Mesothelial cell of epicardium (in vitro differentiated cells): ENCODE results near the gene RPL35. TPM values are rescaled to one million over a fixed set of nuclear protein-coding genes. Genes with fewer than 3 reads are reported as not detected.

Source experiments
- DNase-seq, 2 experiments: peaks; one replicate each; pipeline ENCODE4 v3.0.0; 2021; ENCODE audit warnings: low spot score in 2 of 2; ENCODE audit not compliant: unreplicated experiment in 2 of 2
- H3K27ac Mint-ChIP-seq: 2 replicates; pipeline ENCODE4 v1.8.0; 2021; ENCODE audit warnings: mixed read lengths
- H3K27me3 Mint-ChIP-seq: 2 replicates; pipeline ENCODE4 v1.8.0; 2021; ENCODE audit warnings: low read depth, mixed read lengths
- H3K36me3 Mint-ChIP-seq: 2 replicates; pipeline ENCODE4 v1.8.0; 2021; ENCODE audit warnings: mixed read lengths
- H3K4me1 Mint-ChIP-seq: 2 replicates; pipeline ENCODE4 v1.8.0; 2021; ENCODE audit warnings: mixed read lengths
- H3K4me3 Mint-ChIP-seq: 2 replicates; pipeline ENCODE4 v1.8.0; 2021; ENCODE audit warnings: mild to moderate bottlenecking, moderate library complexity, mixed read lengths
- H3K9me3 Mint-ChIP-seq: 2 replicates; pipeline ENCODE4 v1.8.0; 2021; ENCODE audit warnings: mixed read lengths
- total RNA-seq: library from RNA; stranded (reverse); gene quantifications from 3 replicates; pipeline ENCODE4 v1.2.1, GENCODE V29; 2021
- TF ChIP-seq, protein P1 (sequence below): fragments of 200-600 bp; sonication (generic); IDR thresholded peaks from one replicate; pipeline ENCODE4 v1.5.0; 2021; ENCODE audit warnings: antibody characterized with exemption; ENCODE audit not compliant: unreplicated experiment

Gene RPL35
- total RNA-seq, 1 donor from 2014 or later: 1,103 TPM

DNA sequence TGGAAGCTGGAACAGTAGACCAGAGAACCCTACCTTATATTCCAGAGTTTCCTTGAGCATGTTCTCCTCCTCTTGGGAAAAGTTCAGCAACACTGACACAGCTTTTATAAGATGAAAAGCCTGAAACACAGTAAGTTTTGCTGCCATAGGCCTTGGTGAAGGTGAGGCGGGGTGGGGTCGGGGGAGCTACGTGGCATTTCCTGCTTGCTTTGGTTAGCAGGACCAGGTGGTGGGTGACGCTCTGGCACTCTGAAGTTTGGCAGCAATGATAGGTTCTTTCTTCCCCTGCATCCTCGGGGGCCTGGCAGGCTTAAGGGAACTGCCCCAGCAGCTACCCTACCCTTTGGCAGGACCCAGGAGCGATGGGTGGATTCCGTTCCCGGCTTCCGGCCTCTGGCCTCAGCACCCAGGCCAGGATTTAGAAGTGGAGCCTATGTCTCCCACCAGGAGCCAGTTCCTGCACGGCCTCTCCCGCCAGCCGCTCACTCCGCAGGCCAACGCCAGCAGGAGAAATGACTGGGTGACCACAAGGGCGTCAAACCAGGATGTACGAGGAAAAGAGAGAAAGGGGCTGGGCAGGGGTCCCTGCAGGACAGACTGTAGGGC, 19.5 kb upstream of the RPL35 start:
- no peaks in the 10 kb centered on the region for H3K9me3 Mint-ChIP-seq
- TF ChIP-seq, protein P1, sequence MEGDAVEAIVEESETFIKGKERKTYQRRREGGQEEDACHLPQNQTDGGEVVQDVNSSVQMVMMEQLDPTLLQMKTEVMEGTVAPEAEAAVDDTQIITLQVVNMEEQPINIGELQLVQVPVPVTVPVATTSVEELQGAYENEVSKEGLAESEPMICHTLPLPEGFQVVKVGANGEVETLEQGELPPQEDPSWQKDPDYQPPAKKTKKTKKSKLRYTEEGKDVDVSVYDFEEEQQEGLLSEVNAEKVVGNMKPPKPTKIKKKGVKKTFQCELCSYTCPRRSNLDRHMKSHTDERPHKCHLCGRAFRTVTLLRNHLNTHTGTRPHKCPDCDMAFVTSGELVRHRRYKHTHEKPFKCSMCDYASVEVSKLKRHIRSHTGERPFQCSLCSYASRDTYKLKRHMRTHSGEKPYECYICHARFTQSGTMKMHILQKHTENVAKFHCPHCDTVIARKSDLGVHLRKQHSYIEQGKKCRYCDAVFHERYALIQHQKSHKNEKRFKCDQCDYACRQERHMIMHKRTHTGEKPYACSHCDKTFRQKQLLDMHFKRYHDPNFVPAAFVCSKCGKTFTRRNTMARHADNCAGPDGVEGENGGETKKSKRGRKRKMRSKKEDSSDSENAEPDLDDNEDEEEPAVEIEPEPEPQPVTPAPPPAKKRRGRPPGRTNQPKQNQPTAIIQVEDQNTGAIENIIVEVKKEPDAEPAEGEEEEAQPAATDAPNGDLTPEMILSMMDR: no peak
- H3K4me3 Mint-ChIP-seq: no peak overlapping the region
- no peak for DNase-seq
- no peak overlapping the region for H3K27ac Mint-ChIP-seq
- no peaks in the 10 kb centered on the region for H3K27me3 Mint-ChIP-seq
- peaks cover 28% of the 10 kb centered on the region for H3K36me3 Mint-ChIP-seq
- H3K4me1 Mint-ChIP-seq: no peaks in the 10 kb centered on the region

DNA sequence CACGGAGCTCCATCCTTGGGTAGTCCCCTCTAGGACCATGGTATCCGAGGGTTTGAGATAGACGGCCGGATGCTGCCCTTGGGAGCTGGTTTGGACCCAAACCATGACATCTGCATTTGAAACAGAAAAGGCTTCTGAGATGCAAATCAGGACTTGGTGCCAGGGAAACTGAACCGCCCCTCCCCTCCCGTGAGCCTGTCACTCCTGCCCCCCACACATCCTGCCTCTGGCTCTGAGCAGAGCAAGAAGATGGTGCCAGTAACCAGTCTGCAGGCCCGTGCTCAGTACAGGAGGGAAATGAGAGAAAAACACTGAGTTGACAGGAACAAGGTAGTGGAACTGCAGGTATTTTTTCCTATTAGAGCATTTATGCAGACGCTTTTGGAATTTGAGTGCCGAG, 18.7 kb upstream of the RPL35 start:
- Mint-ChIP-seq H3K36me3 (peaks cover 25% of the 10 kb centered on the region), H3K27me3 (no peaks in the 10 kb centered on the region), H3K9me3 (no peaks in the 10 kb centered on the region), H3K27ac (no peak overlapping the region), H3K4me3 (no peak overlapping the region), H3K4me1 (no peaks in the 10 kb centered on the region)
- no peak for DNase-seq
- TF ChIP-seq, protein P1: no peak

DNA sequence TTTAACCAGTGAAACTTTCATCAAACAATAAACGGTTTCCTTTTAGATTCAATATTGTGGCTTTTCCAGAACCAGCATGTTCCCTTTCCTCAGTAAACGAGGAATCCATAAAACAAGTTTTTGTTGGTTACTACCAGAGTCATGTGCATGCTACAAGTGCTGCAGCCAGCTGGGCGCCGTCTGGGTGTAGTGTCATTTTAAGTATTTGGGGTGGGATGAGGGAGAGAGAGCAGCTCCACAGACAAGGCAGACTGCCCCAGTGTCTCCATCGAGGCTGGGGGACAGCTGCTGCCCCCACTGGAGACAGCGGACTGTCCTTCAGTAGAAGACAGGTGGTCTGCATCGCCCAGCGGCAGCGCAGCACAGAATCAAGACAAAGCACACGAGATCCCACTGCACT, 17.5 kb upstream of the RPL35 start:
- no peak overlapping the region for H3K27ac Mint-ChIP-seq
- no peaks in the 10 kb centered on the region for H3K4me1 Mint-ChIP-seq
- H3K4me3 Mint-ChIP-seq: no peak overlapping the region

DNA sequence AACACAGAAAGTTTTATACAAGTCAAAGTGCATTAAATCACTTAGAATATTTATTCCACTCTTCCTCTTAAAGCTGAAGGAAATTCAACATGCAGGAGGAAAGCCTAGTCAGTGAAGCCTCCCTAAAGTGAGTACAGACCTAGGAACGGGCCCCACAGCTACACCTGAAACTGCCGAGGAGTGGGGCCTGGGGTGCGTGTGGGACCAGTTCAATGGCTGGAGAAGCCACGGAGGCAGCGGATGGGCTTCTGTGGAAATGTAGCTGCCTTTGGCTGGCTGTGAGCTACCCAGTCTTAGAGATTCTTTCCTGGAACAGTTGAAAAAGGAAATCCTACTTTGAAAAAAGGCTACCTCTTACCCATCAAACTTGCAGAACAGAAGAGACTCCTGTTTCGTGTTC, 16.8 kb upstream of the RPL35 start:
- TF ChIP-seq, protein P1: no peak
- no peak overlapping the region for H3K27ac Mint-ChIP-seq
- no peaks in the 10 kb centered on the region for H3K4me1 Mint-ChIP-seq
- no peak for DNase-seq
- H3K4me3 Mint-ChIP-seq: no peak overlapping the region
- H3K9me3 Mint-ChIP-seq: no peaks in the 10 kb centered on the region
- H3K36me3 Mint-ChIP-seq: peaks cover 15% of the 10 kb centered on the region
- no peaks in the 10 kb centered on the region for H3K27me3 Mint-ChIP-seq

More for the DNA sequence above, 17.5 kb upstream of the RPL35 start:
- Mint-ChIP-seq H3K36me3 (peaks cover 18% of the 10 kb centered on the region), H3K9me3 (no peaks in the 10 kb centered on the region), H3K27me3 (no peaks in the 10 kb centered on the region)
- DNase-seq: no peak
- TF ChIP-seq, protein P1: no peak

DNA sequence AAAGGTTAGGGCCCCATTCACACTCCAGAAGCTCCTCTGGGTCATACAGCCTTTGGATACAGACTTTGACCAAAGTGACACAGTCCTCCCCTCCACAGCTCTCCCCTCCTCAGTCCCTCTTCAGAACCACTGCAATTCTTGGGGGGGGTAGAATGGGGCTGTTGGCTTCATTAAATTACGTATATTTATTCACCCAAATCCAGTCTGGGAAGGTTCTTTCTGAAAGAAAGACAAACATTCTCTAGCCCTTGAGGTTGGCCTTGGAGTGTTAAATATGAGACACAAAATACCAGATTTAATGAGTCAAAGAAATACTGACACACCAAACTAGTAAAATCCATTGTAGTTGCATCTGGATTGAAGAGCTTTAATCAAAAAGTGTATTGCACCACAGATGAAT, 16.3 kb upstream of the RPL35 start:
- TF ChIP-seq, protein P1: no peak
- no peak overlapping the region for H3K27ac Mint-ChIP-seq

More for the DNA sequence above, 16.3 kb upstream of the RPL35 start:
- no peak for DNase-seq
- Mint-ChIP-seq H3K4me3 (no peak overlapping the region), H3K27me3 (no peaks in the 10 kb centered on the region), H3K9me3 (no peaks in the 10 kb centered on the region), H3K36me3 (peaks cover 17% of the 10 kb centered on the region), H3K4me1 (no peaks in the 10 kb centered on the region)
